ENCODE data around the gene IQUB. TPM values are rescaled to one million over a fixed set of nuclear protein-coding genes. Genes with fewer than 3 reads are reported as not detected.

IQUB gene
- total and polyA plus RNA-seq, 2 experiments from 2014 or later, result 0.97 to 2.2 TPM

DNA sequence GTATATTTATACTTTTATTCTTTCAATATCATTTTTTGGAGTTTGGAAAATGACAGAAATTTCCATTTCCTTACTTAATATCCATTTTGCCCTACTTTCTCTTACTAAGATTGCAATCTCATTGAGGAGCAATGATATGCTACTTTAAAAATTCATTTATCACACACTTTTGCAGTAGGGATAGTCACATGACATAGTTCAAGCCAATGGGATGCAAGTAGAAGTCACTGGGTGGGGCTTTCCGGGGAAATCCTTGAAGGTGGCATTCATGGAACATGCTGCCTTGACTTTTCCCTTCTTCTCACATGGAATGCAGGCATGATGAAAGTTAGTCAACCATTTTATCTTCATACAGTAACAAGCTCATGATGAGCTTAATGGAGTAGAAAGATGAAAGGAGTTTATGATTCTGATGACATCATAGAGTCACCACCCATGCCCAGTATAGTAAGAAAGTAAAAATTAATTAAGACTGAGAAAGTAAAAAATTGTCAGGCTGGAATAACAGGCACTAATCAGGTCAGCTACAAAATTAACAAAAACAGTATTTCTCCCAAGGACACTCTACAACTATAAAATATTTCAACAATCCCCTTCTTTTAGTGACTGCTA, 33.4 kb downstream of the IQUB start:
- H2AFZ ChIP-seq, result no peak overlapping the region
- H3K36me3 ChIP-seq (replicated peaks; ENCODE audit: insufficient read depth, low read depth), result no peaks in the 10 kb centered on the region
- H4K20me1 ChIP-seq (ENCODE audit: insufficient read depth, poor library complexity, severe bottlenecking), result no peaks in the 10 kb centered on the region
- no peaks in the 10 kb centered on the region for H3K9me3 ChIP-seq (ENCODE audit: low read depth)
- no peak for DNase-seq (ENCODE audit: low spot score)
- TF ChIP-seq EZH2 (IDR thresholded peaks at IDR 0.05; ENCODE audit: borderline replicate concordance) (no peak), CTCF (IDR thresholded peaks at IDR 0.05; ENCODE audit: poor library complexity) (no peak), EZH2phosphoT487 (IDR thresholded peaks at IDR 0.05; ENCODE audit: low read depth, severe bottlenecking, unreplicated experiment) (no peak)
- WGBS (ENCODE audit: low lambda C conversion rate, missing lambda C conversion rate), result 100% methylated on average over 1 of the region's 1 CpG
- H3K4me3 ChIP-seq, result no peak overlapping the region
- no peaks in the 10 kb centered on the region for H3K9me2 ChIP-seq (replicated peaks; ENCODE audit: insufficient read depth)
- H3K4me1 ChIP-seq (ENCODE audit: insufficient read depth), result peaks cover 5% of the 10 kb centered on the region
- H3K4me2 ChIP-seq, result no peak overlapping the region
- no peak overlapping the region for H3K27ac ChIP-seq
- no peaks in the 10 kb centered on the region for H3K79me2 ChIP-seq
- H3K27me3 ChIP-seq, result no peaks in the 10 kb centered on the region

DNA sequence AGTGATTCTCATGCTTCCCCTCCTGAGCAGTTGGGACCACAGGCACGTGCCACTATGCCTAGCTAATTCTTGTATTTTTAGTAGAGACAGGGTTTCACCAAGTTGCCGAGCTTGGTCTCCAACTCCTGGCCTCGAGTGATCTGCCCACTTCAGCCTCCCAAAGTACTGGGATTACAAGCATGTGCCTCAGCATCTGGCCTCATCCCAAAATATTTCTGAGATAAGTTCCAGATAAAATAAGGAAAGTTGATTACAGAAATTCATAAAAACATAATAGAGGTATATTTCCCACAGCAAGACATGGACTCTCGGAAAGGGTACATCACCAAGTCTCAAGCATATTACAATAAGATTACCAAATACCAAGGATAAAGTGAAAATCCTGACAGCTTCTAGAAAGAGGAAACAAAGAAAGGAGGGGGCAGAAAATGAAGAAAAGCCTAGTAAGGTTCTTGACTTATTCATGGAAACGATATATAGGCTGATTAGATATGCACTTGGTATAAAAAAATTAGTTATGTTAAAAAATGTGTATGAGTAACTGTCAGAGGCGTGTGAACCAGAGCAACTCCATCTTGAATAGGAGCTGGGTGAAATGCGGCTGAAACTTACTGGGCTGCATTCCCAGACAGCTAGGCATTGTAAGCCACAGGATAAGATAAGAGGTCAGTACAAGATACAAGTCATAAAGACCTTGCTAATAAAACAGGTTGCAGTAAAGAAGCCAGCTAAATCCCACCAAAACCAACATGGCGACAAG, 35.0 kb downstream of the IQUB start:
- no peaks in the 10 kb centered on the region for H3K9me3 ChIP-seq (ENCODE audit: low read depth)
- no peaks in the 10 kb centered on the region for H4K20me1 ChIP-seq (ENCODE audit: insufficient read depth, poor library complexity, severe bottlenecking)
- H3K27me3 ChIP-seq, result no peaks in the 10 kb centered on the region
- H3K36me3 ChIP-seq (replicated peaks; ENCODE audit: insufficient read depth, low read depth), result no peaks in the 10 kb centered on the region
- H3K4me2 ChIP-seq, result no peak overlapping the region
- 67% methylated on average over 8 of the region's 8 CpGs for WGBS (ENCODE audit: low lambda C conversion rate, missing lambda C conversion rate)
- H3K4me3 ChIP-seq, result no peak overlapping the region
- no peaks in the 10 kb centered on the region for H3K9me2 ChIP-seq (replicated peaks; ENCODE audit: insufficient read depth)
- H3K27ac ChIP-seq, result no peak overlapping the region
- H2AFZ ChIP-seq, result no peak overlapping the region
- DNase-seq (ENCODE audit: low spot score), result peak; percentile 20
- no peaks in the 10 kb centered on the region for H3K79me2 ChIP-seq
- peaks cover 5% of the 10 kb centered on the region for H3K4me1 ChIP-seq (ENCODE audit: insufficient read depth)
- TF ChIP-seq CTCF (IDR thresholded peaks at IDR 0.05; ENCODE audit: poor library complexity) (no peak), EZH2phosphoT487 (IDR thresholded peaks at IDR 0.05; ENCODE audit: low read depth, severe bottlenecking, unreplicated experiment) (no peak), EZH2 (IDR thresholded peaks at IDR 0.05; ENCODE audit: borderline replicate concordance) (no peak)

DNA sequence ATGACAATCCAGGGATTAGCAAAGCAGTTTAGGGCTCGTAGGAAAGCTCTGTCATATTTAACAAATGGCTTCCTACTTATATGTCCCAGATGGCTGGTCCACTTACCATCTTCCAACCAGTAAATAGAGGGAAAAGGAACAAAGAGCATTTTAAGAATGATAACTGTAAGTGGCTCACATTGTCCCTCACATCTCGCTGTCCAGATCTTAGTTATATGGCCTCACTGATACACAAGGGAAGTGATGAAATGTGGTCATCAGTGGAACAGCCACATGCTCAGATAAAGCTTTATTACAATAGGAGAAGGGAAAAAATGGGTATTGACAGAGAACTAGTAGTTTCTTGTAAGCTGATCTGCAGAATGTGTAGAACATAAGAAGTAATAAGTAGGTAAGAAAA, 35.8 kb downstream of the IQUB start:
- WGBS (ENCODE audit: low lambda C conversion rate, missing lambda C conversion rate), result 58% methylated on average over 2 of the region's 2 CpGs
- Histone ChIP-seq H3K9me3 (ENCODE audit: low read depth) (no peaks in the 10 kb centered on the region), H3K4me1 (ENCODE audit: insufficient read depth) (peaks cover 5% of the 10 kb centered on the region), H3K27me3 (no peaks in the 10 kb centered on the region), H3K4me2 (no peak overlapping the region), H3K27ac (no peak overlapping the region), H3K79me2 (no peaks in the 10 kb centered on the region), H3K4me3 (no peak overlapping the region), H2AFZ (no peak overlapping the region), H3K36me3 (replicated peaks; ENCODE audit: insufficient read depth, low read depth) (no peaks in the 10 kb centered on the region), H4K20me1 (ENCODE audit: insufficient read depth, poor library complexity, severe bottlenecking) (no peaks in the 10 kb centered on the region), H3K9me2 (replicated peaks; ENCODE audit: insufficient read depth) (no peaks in the 10 kb centered on the region)
- no peak for DNase-seq (ENCODE audit: low spot score)
- TF ChIP-seq EZH2phosphoT487 (IDR thresholded peaks at IDR 0.05; ENCODE audit: low read depth, severe bottlenecking, unreplicated experiment) (no peak), CTCF (IDR thresholded peaks at IDR 0.05; ENCODE audit: poor library complexity) (no peak), EZH2 (IDR thresholded peaks at IDR 0.05; ENCODE audit: borderline replicate concordance) (no peak)
